PC-3 (cell line): ENCODE measurements around the gene ERFL. TPM values are rescaled to one million over a fixed set of nuclear protein-coding genes. Genes with fewer than 3 reads are reported as not detected.

Source experiments
- ATAC-seq: fragments of 200-7000 bp; cut with Tn5 transposase; 2 replicates; pipeline ENCODE4 v1.9.1; 2020; ENCODE audit warnings: mild to moderate bottlenecking, moderate library complexity
- BruUV-seq: library from RNA; stranded (reverse); fragments of 400-500 nt; replicated peaks from 2 replicates; lab custom pipeline; 2021; lab: Mats Ljungman, UMichigan
- CTCF ChIA-PET: fragments of 300-600 bp; sonication (Branson Sonifier 250); formaldehyde crosslinking; loops from one replicate; lab custom pipeline; 2022; ENCODE audit warnings: antibody characterized with exemption; lab: Charles Lee
- POLR2A ChIA-PET: fragments of 300-600 bp; sonication (Branson Sonifier 250); formaldehyde crosslinking; loops from one replicate; lab custom pipeline; 2022; ENCODE audit warnings: antibody characterized with exemption; ENCODE audit not compliant: unreplicated experiment; lab: Charles Lee
- DNase-seq: peaks from one replicate; pipeline ENCODE4 v3.0.0-alpha.2; 2015
- H2AFZ ChIP-seq: fragments of 300-600 bp; sonication (generic); 2 replicates; pipeline ENCODE4 v1.6.0; 2016; ENCODE audit warnings: antibody characterized with exemption, low read length
- H3F3A ChIP-seq: fragments of 300-600 bp; sonication (generic); one replicate; pipeline ENCODE4 v1.6.0; 2017; ENCODE audit warnings: antibody characterized with exemption, low read length, control low read depth, mild to moderate bottlenecking; ENCODE audit not compliant: unreplicated experiment
- H3K27ac ChIP-seq: fragments of 300-600 bp; sonication (generic); 2 replicates; pipeline ENCODE4 v1.5.1; 2016; ENCODE audit warnings: mild to moderate bottlenecking, low read length
- H3K27me3 ChIP-seq: fragments of 300-600 bp; sonication (generic); 2 replicates; pipeline ENCODE4 v1.6.1; 2016; ENCODE audit warnings: low read length, mixed read lengths
- H3K36me3 ChIP-seq: fragments of 300-600 bp; sonication (generic); 2 replicates; pipeline ENCODE4 v1.6.1; 2016; ENCODE audit warnings: low read depth, mixed run types, low read length, mixed read lengths
- H3K4me1 ChIP-seq: fragments of 300-600 bp; sonication (generic); 2 replicates; pipeline ENCODE4 v1.5.1; 2016; ENCODE audit warnings: low read length; ENCODE audit not compliant: insufficient read depth
- H3K4me2 ChIP-seq: fragments of 300-600 bp; sonication (generic); 2 replicates; pipeline ENCODE4 v1.6.0; 2016; ENCODE audit warnings: low read length
- H3K4me3 ChIP-seq: fragments of 300-600 bp; sonication (generic); 2 replicates; pipeline ENCODE4 v1.5.1; 2016; ENCODE audit warnings: mild to moderate bottlenecking, low read length, mixed read lengths
- H3K79me2 ChIP-seq: fragments of 300-600 bp; sonication (generic); 2 replicates; pipeline ENCODE4 v1.6.1; 2017; ENCODE audit warnings: low read length, mixed read lengths
- H3K9ac ChIP-seq: fragments of 300-600 bp; sonication (generic); 2 replicates; pipeline ENCODE4 v1.6.0; 2016; ENCODE audit warnings: mild to moderate bottlenecking, low read length
- H3K9me2 ChIP-seq: fragments of 300-600 bp; sonication (generic); replicated peaks from 2 replicates; pipeline ENCODE4 v1.6.1; 2016; ENCODE audit warnings: mixed run types, low read length, mixed read lengths
- H3K9me3 ChIP-seq: fragments of 300-600 bp; sonication (generic); 2 replicates; pipeline ENCODE4 v1.6.1; 2016; ENCODE audit warnings: low read length, mixed read lengths
- H4K20me1 ChIP-seq: fragments of 300-600 bp; sonication (generic); 2 replicates; pipeline ENCODE4 v1.6.1; 2016; ENCODE audit warnings: low read length, mixed read lengths
- EZH2 ChIP-seq: fragments of 300-600 bp; sonication (generic); IDR thresholded peaks from one replicate; pipeline ENCODE4 v1.6.1; 2017; ENCODE audit warnings: antibody characterized with exemption, mild to moderate bottlenecking, low read length; ENCODE audit not compliant: unreplicated experiment
- EZH2phosphoT487 ChIP-seq: fragments of 300-600 bp; sonication (generic); IDR thresholded peaks from 2 replicates; pipeline ENCODE4 v1.6.1; 2018; ENCODE audit warnings: mild to moderate bottlenecking, antibody characterized with exemption, low read length, borderline replicate concordance
- intact Hi-C: fragments of 100-400 bp; cut with micrococcal nuclease; formaldehyde crosslinking; loops from 2 replicates; pipeline ENCODE4 v1.9.0; 2023
- total RNA-seq: library from RNA; depleted of rRNA; stranded (reverse); fragments of >200 nt; gene quantifications from 2 replicates; pipeline ENCODE4 v1.2.3, GENCODE V29; 2014
- TF ChIP-seq, protein P1 (sequence below): fragments of 300-600 bp; sonication (generic); conservative IDR thresholded peaks from 2 replicates; pipeline ENCODE4 v1.5.1; 2017; ENCODE audit warnings: antibody characterized with exemption, low read depth, mild to moderate bottlenecking, low read length

ERFL gene
- total RNA-seq, 1 experiment from 2014 or later = 0.11 TPM

DNA sequence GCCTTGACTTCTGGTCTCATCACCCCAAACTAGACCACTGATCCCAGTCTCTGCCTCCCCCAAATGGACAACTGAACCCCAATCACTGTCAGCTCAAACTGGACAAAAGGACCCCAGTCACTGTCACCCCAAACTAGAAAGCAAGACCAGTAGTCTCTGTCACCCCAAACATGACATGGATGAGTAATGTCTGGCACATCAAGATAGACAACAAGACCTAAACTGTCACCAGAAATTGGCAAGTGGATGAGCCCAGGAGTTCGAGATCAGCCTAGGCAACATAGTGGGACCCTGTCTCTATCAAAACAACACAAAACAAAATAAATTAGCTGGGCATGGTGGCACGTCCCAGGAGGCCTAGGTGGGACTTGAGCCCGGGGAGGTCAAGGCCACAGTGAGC, 18.8 kb upstream of the ERFL start:
- BruUV-seq = no TSS peak
- Histone ChIP-seq H4K20me1 (no peaks in the 10 kb centered on the region), H3K9me2 (no peaks in the 10 kb centered on the region), H3K9me3 (no peaks in the 10 kb centered on the region), H3F3A (no peaks in the 10 kb centered on the region), H3K4me2 (no peak overlapping the region), H3K4me1 (no peaks in the 10 kb centered on the region), H3K27me3 (no peaks in the 10 kb centered on the region), H3K36me3 (no peaks in the 10 kb centered on the region), H3K79me2 (no peaks in the 10 kb centered on the region), H2AFZ (no peak overlapping the region), H3K4me3 (no peak overlapping the region), H3K9ac (no peak overlapping the region), H3K27ac (no peak overlapping the region)
- intact Hi-C loops = no loop called here
- TF ChIP-seq, protein P1, sequence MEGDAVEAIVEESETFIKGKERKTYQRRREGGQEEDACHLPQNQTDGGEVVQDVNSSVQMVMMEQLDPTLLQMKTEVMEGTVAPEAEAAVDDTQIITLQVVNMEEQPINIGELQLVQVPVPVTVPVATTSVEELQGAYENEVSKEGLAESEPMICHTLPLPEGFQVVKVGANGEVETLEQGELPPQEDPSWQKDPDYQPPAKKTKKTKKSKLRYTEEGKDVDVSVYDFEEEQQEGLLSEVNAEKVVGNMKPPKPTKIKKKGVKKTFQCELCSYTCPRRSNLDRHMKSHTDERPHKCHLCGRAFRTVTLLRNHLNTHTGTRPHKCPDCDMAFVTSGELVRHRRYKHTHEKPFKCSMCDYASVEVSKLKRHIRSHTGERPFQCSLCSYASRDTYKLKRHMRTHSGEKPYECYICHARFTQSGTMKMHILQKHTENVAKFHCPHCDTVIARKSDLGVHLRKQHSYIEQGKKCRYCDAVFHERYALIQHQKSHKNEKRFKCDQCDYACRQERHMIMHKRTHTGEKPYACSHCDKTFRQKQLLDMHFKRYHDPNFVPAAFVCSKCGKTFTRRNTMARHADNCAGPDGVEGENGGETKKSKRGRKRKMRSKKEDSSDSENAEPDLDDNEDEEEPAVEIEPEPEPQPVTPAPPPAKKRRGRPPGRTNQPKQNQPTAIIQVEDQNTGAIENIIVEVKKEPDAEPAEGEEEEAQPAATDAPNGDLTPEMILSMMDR = no peak
- no peak for TF ChIP-seq EZH2
- no peak for TF ChIP-seq EZH2phosphoT487
- ChIA-PET POLR2A (no interaction called here), CTCF (no interaction called here)
- ATAC-seq (no peak), DNase-seq (no peak)

GRCh38 chr19:41945135-41945766, 17.0 kb upstream of the ERFL start:
- Histone ChIP-seq H3K79me2 (no peaks in the 10 kb centered on the region), H3K36me3 (no peaks in the 10 kb centered on the region), H3K4me1 (no peaks in the 10 kb centered on the region), H3K9me2 (no peaks in the 10 kb centered on the region), H3F3A (no peaks in the 10 kb centered on the region), H4K20me1 (no peaks in the 10 kb centered on the region), H3K4me2 (no peak overlapping the region), H3K9me3 (no peaks in the 10 kb centered on the region), H3K9ac (no peak overlapping the region), H3K27me3 (no peaks in the 10 kb centered on the region), H2AFZ (no peak overlapping the region), H3K27ac (no peak overlapping the region), H3K4me3 (no peak overlapping the region)
- intact Hi-C loops = no loop called here
- TF ChIP-seq EZH2phosphoT487 (no peak), EZH2 (no peak)
- TF ChIP-seq, protein P1 = no peak
- ATAC-seq (no peak), DNase-seq (no peak)
- CTCF ChIA-PET = no interaction called here
- POLR2A ChIA-PET = no interaction called here
- no TSS peak for BruUV-seq

GRCh38 chr19:41944336-41944735, 16.1 kb upstream of the ERFL start:
- no peak for ATAC-seq
- no peaks in the 10 kb centered on the region for H3F3A ChIP-seq
- intact Hi-C loops = no loop called here
- no peak for DNase-seq
- H3K9ac ChIP-seq = no peak overlapping the region
- H3K4me1 ChIP-seq = no peaks in the 10 kb centered on the region
- no peaks in the 10 kb centered on the region for H3K9me3 ChIP-seq
- no peaks in the 10 kb centered on the region for H3K36me3 ChIP-seq
- H3K27me3 ChIP-seq = no peaks in the 10 kb centered on the region
- H3K4me3 ChIP-seq = no peak overlapping the region
- ChIA-PET CTCF (no interaction called here), POLR2A (no interaction called here)
- H4K20me1 ChIP-seq = no peaks in the 10 kb centered on the region
- no peaks in the 10 kb centered on the region for H3K9me2 ChIP-seq
- no peak overlapping the region for H3K27ac ChIP-seq
- TF ChIP-seq, protein P1 = no peak
- TF ChIP-seq EZH2 = no peak
- BruUV-seq = no TSS peak
- H3K4me2 ChIP-seq = no peak overlapping the region
- no peaks in the 10 kb centered on the region for H3K79me2 ChIP-seq
- no peak overlapping the region for H2AFZ ChIP-seq
